ENCODE measurements around the gene SHE.
A peak's percentile ranks its signal among the peaks of the same experiment; 100 is the strongest.
"Not testable (repeated sequence)": the region's sequence is repeated elsewhere in the genome, so short reads cannot be mapped to it uniquely, and the experiment has no call there.

Gene SHE

GRCh38 chr1:154502066-154502743 is at the start of gene SHE, which contains the start of gene TDRD10:
Gene SHE (minus strand): TSS chr1:154502412. CDS start chr1:154502026, 386 bp downstream.
Gene TDRD10 (plus strand): TSS chr1:154502219. CDS start chr1:154506904, 4,685 bp downstream.
- peak; percentile 57 for DNase-seq (ENCODE audit: low spot score)

- DNase-seq (ENCODE audit: low spot score), result no peak
Observed at GRCh38 chr1:154551474-154551873, 49.3 kb upstream of the SHE start.

GRCh38 chr1:154550657-154551056 is 48.4 kb upstream of the SHE start:
- DNase-seq (ENCODE audit: low spot score), result no peak

- no peak for DNase-seq (ENCODE audit: low spot score)
Observed at GRCh38 chr1:154550070-154550469, 47.9 kb upstream of the SHE start.

GRCh38 chr1:154549202-154549770 is 47.1 kb upstream of the SHE start:
- no peak for DNase-seq (ENCODE audit: low spot score)

GRCh38 chr1:154548028-154548427 is 45.8 kb upstream of the SHE start:
- no peak for DNase-seq (ENCODE audit: low spot score)

- DNase-seq (ENCODE audit: low spot score), result no peak
Observed at GRCh38 chr1:154547105-154547732, 45.0 kb upstream of the SHE start.

- DNase-seq (ENCODE audit: low spot score), result peak; percentile 92
Observed at GRCh38 chr1:154546264-154547063, 44.3 kb upstream of the SHE start.

- no peak for DNase-seq (ENCODE audit: low spot score)
Observed at GRCh38 chr1:154541231-154541630, 39.0 kb upstream of the SHE start.

- DNase-seq (ENCODE audit: low spot score), result no peak
Observed at GRCh38 chr1:154539486-154540483, 37.6 kb upstream of the SHE start.

GRCh38 chr1:154536570-154536969 is 34.4 kb upstream of the SHE start:
- no peak for DNase-seq (ENCODE audit: low spot score)

- peak; percentile 84 for DNase-seq (ENCODE audit: low spot score)
Observed at GRCh38 chr1:154533952-154534844, 32.0 kb upstream of the SHE start.

- not testable (repeated sequence) for DNase-seq (ENCODE audit: low spot score)
Observed at GRCh38 chr1:154531950-154532349, 29.7 kb upstream of the SHE start.

- DNase-seq (ENCODE audit: low spot score), result no peak
Observed at GRCh38 chr1:154529308-154529707, 27.1 kb upstream of the SHE start.

GRCh38 chr1:154527192-154527591 is 25.0 kb upstream of the SHE start:
- DNase-seq (ENCODE audit: low spot score), result no peak

GRCh38 chr1:154524881-154525280 is 22.7 kb upstream of the SHE start:
- DNase-seq (ENCODE audit: low spot score), result no peak

- no peak for DNase-seq (ENCODE audit: low spot score)
Observed at GRCh38 chr1:154521695-154522094, 19.5 kb upstream of the SHE start.

- no peak for DNase-seq (ENCODE audit: low spot score)
Observed at GRCh38 chr1:154520333-154520732, 18.1 kb upstream of the SHE start.

- no peak for DNase-seq (ENCODE audit: low spot score)
Observed at GRCh38 chr1:154519591-154519991, 17.4 kb upstream of the SHE start.

GRCh38 chr1:154517661-154518060 is 15.4 kb upstream of the SHE start:
- no peak for DNase-seq (ENCODE audit: low spot score)

Data from D341Med (cell line).